Astrocyte (in vitro differentiated cells and primary cell): ENCODE data around the gene TMEM184B.
"Not testable (repeated sequence)": the region's sequence is repeated elsewhere in the genome, so short reads cannot be mapped to it uniquely, and the experiment has no call there.

ENCODE experiments used
- EZH2 ChIP-seq: IDR thresholded peaks from 2 replicates; pipeline ENCODE4 v1.6.1; 2012; ENCODE audit warnings: mild to moderate bottlenecking, low read length, inconsistent platforms; ENCODE audit not compliant: insufficient read depth
- TF ChIP-seq, protein P1 (sequence below): IDR thresholded peaks from 2 replicates; pipeline ENCODE4 v1.5.1; 2011; ENCODE audit warnings: low read depth, mild to moderate bottlenecking, inconsistent platforms, low read length, moderate library complexity; ENCODE audit not compliant: insufficient read depth

DNA sequence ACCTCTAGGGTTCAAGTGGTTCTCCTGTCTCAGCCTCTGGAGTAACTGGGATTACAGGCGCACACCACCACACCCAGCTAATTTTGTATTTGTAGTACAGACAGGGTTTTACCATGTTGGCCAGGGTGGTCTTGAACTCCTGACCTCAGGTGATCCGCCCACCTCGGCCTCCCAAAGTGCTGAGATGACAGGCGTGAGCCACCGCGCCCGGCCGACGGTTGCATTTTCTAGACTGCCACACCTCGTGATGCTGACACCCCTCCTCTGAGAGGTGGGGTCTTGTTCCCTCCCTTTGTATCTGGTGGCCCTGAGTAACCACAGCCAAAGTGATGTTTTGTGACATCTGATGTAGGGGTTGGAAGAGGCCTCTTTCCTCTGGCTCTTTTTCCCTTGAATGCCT lies 39.0 kb downstream of the TMEM184B start:
- not testable (repeated sequence) for TF ChIP-seq EZH2
- TF ChIP-seq, protein P1, sequence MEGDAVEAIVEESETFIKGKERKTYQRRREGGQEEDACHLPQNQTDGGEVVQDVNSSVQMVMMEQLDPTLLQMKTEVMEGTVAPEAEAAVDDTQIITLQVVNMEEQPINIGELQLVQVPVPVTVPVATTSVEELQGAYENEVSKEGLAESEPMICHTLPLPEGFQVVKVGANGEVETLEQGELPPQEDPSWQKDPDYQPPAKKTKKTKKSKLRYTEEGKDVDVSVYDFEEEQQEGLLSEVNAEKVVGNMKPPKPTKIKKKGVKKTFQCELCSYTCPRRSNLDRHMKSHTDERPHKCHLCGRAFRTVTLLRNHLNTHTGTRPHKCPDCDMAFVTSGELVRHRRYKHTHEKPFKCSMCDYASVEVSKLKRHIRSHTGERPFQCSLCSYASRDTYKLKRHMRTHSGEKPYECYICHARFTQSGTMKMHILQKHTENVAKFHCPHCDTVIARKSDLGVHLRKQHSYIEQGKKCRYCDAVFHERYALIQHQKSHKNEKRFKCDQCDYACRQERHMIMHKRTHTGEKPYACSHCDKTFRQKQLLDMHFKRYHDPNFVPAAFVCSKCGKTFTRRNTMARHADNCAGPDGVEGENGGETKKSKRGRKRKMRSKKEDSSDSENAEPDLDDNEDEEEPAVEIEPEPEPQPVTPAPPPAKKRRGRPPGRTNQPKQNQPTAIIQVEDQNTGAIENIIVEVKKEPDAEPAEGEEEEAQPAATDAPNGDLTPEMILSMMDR: not testable (repeated sequence)
